Transverse colon (tissue), 3 donors: ENCODE measurements around the gene FCRLA.

Experiments used
- CTCF ChIP-seq, 5 experiments: fragments of 200-600 bp in 3 of 5; fragments of 450-650 bp in 2 of 5; sonication (generic) in 3 of 5; IDR thresholded peaks; 1 replicate in 2 of 5; 2 replicates in 3 of 5; pipeline ENCODE4 v1.5.1; 2016 to 2017; ENCODE audit warnings: antibody characterized with exemption in 5 of 5, inconsistent platforms in 3 of 5, mild to moderate bottlenecking in 2 of 5, moderate library complexity in 1 of 5
- EP300 ChIP-seq: sonication (generic); formaldehyde crosslinking; IDR thresholded peaks from one replicate; pipeline ENCODE4 v1.6.1; 2017; ENCODE audit warnings: antibody characterized with exemption, low read depth

DNA sequence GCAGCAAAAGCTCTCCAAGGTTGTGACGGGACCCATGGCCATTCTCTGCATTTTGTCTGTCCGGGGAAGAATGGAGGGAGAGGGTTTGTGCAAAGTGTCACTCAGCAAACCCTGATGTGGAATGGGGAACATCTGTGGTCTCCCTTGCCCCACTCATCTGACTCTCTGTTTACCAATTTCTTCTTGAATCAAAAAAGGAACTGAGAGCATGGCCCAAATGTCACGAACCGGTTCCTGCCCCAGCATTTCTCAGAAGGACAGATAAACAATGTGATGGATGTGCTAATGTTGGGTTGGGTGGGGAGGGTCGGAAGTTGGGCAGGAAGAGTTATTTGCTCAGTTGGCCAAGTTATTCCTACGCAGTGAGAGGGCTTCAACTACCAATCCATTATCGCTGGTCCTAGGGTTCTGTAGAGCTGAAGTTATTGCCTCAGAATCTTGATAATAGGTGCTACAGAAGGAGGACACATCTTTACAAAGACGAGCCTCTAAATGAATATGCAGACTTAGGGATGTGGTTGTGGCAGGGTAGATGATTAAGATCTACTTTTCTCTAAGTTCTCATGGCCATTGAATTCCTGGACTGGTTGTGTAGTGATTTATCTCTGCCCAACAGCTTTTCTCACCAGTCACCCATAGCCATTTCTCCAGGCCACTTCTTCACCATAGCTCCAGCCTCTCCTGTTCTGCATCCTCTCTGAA, 33.0 kb downstream of the FCRLA start:
- no peak for TF ChIP-seq CTCF (IDR thresholded peaks at IDR 0.05)
- TF ChIP-seq EP300 = no peak
